Activated effector memory CD4-positive, alpha-beta T cell treated with anti-CD3 and anti-CD28 coated beads, Interleukin-2, amount 50 U/mL, for 16 hours (primary cell): Measurements from ENCODE around the gene DXO.

Experiments used
- DNase-seq: peaks from one replicate; pipeline ENCODE4 v3.0.0-alpha.2; 2020

DXO gene

DNA sequence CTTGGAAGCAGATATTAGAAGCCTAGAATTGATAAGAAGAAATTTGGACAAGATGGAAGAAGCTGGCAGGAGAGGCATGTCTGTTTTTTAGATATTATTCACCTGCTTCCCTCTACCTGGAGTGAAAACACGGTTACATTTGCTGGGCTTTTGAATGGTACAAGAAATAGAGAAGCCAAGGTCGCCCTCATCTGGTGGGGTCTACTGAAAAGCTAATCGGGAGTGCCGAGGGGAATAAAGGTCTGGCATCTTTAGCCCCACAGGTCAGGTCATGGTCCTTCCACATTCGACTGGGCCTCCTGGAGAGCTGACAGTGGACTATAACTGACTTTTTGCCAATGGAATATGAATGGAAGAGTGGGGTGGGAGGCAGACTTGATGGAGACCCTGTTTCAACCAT is 49.0 kb downstream of the DXO start:
- no peak for DNase-seq

DNA sequence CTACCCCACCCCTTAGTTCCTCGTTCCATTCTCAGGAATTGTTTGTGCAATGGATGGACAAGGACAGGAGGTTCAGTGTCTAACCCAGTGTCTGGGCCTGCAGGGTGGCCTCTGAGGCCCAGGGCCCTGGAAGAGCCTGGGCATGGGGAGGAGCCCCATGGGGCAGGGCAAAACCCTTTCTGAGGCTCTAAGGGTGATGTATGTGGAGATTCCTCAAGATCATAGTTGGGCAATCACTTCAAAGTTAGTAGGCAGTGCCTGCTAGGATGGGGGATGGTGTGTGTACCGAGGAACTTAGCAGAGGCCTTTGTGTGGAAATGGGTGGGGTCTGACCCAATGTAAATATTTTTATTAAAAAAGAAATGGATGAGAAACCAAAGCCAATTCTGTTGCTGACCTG is 51.1 kb downstream of the DXO start:
- no peak for DNase-seq
